ENCODE measurements around the gene TRPM3.

Gene TRPM3

GRCh38 chr9:70589571-70590314 is 531.7 kb downstream of the TRPM3 start:
- DNase-seq, result no peak
- in situ Hi-C loops (cut with MboI; ENCODE audit: low pct_unique_long_range_greater_than_20kb, low sequenced_read_pairs), result no loop called here

GRCh38 chr9:70588999-70589398 is 532.4 kb downstream of the TRPM3 start:
- in situ Hi-C loops (cut with MboI; ENCODE audit: low pct_unique_long_range_greater_than_20kb, low sequenced_read_pairs), result no loop called here
- no peak for DNase-seq

GRCh38 chr9:70588381-70588780 is 533.0 kb downstream of the TRPM3 start:
- DNase-seq, result no peak
- in situ Hi-C loops (cut with MboI; ENCODE audit: low pct_unique_long_range_greater_than_20kb, low sequenced_read_pairs), result no loop called here

- DNase-seq, result no peak
- in situ Hi-C loops (cut with MboI; ENCODE audit: low pct_unique_long_range_greater_than_20kb, low sequenced_read_pairs), result no loop called here
These were observed 534.2 kb downstream of the TRPM3 start for GRCh38 chr9:70587201-70587600.

GRCh38 chr9:70586476-70586875 is 534.9 kb downstream of the TRPM3 start:
- DNase-seq, result no peak
- in situ Hi-C loops (cut with MboI; ENCODE audit: low pct_unique_long_range_greater_than_20kb, low sequenced_read_pairs), result no loop called here

GRCh38 chr9:70581955-70582350 is 539.5 kb downstream of the TRPM3 start:
- no peak for DNase-seq
- in situ Hi-C loops (cut with MboI; ENCODE audit: low pct_unique_long_range_greater_than_20kb, low sequenced_read_pairs), result no loop called here

GRCh38 chr9:70581214-70581954 is 540.0 kb downstream of the TRPM3 start:
- peak; percentile 18 for DNase-seq
- in situ Hi-C loops (cut with MboI; ENCODE audit: low pct_unique_long_range_greater_than_20kb, low sequenced_read_pairs), result no loop called here

- in situ Hi-C loops (cut with MboI; ENCODE audit: low pct_unique_long_range_greater_than_20kb, low sequenced_read_pairs), result no loop called here
- peak; percentile 71 for DNase-seq
These were observed 540.7 kb downstream of the TRPM3 start for GRCh38 chr9:70580606-70581195.

- in situ Hi-C loops (cut with MboI; ENCODE audit: low pct_unique_long_range_greater_than_20kb, low sequenced_read_pairs), result no loop called here
These were observed 541.7 kb downstream of the TRPM3 start for GRCh38 chr9:70579686-70580085.

GRCh38 chr9:70578720-70579119 is 542.7 kb downstream of the TRPM3 start:
- DNase-seq, result peak; percentile 16
- in situ Hi-C loops (cut with MboI; ENCODE audit: low pct_unique_long_range_greater_than_20kb, low sequenced_read_pairs), result no loop called here

More at GRCh38 chr9:70579686-70580085, 541.7 kb downstream of the TRPM3 start:
- DNase-seq, result no peak

- no peak for DNase-seq
- in situ Hi-C loops (cut with MboI; ENCODE audit: low pct_unique_long_range_greater_than_20kb, low sequenced_read_pairs), result no loop called here
These were observed 543.8 kb downstream of the TRPM3 start for GRCh38 chr9:70577671-70578070.

GRCh38 chr9:70576116-70576515 is 545.3 kb downstream of the TRPM3 start:
- no peak for DNase-seq
- in situ Hi-C loops (cut with MboI; ENCODE audit: low pct_unique_long_range_greater_than_20kb, low sequenced_read_pairs), result no loop called here

GRCh38 chr9:70574151-70574837 is 547.1 kb downstream of the TRPM3 start:
- in situ Hi-C loops (cut with MboI; ENCODE audit: low pct_unique_long_range_greater_than_20kb, low sequenced_read_pairs), result no loop called here
- no peak for DNase-seq

- DNase-seq, result no peak
- in situ Hi-C loops (cut with MboI; ENCODE audit: low pct_unique_long_range_greater_than_20kb, low sequenced_read_pairs), result no loop called here
These were observed 548.1 kb downstream of the TRPM3 start for GRCh38 chr9:70573308-70573707.

GRCh38 chr9:70571258-70571657 is 550.2 kb downstream of the TRPM3 start:
- DNase-seq, result no peak
- in situ Hi-C loops (cut with MboI; ENCODE audit: low pct_unique_long_range_greater_than_20kb, low sequenced_read_pairs), result no loop called here

GRCh38 chr9:70569791-70570190 is 551.6 kb downstream of the TRPM3 start:
- no peak for DNase-seq
- in situ Hi-C loops (cut with MboI; ENCODE audit: low pct_unique_long_range_greater_than_20kb, low sequenced_read_pairs), result no loop called here

GRCh38 chr9:70569070-70569772 is 552.2 kb downstream of the TRPM3 start:
- DNase-seq, result no peak
- in situ Hi-C loops (cut with MboI; ENCODE audit: low pct_unique_long_range_greater_than_20kb, low sequenced_read_pairs), result no loop called here

GRCh38 chr9:70567511-70567910 is 553.9 kb downstream of the TRPM3 start:
- in situ Hi-C loops (cut with MboI; ENCODE audit: low pct_unique_long_range_greater_than_20kb, low sequenced_read_pairs), result no loop called here
- no peak for DNase-seq

GRCh38 chr9:70566751-70567150 is 554.7 kb downstream of the TRPM3 start:
- in situ Hi-C loops (cut with MboI; ENCODE audit: low pct_unique_long_range_greater_than_20kb, low sequenced_read_pairs), result no loop called here
- no peak for DNase-seq
